NCI-H2107 treated with DMSO at 0.1 percent for 48 hours (cell line): Measurements from ENCODE around the gene MAP2K2.

ENCODE experiments used
- DNase-seq: peaks from one replicate; lab custom pipeline; 2025; ENCODE audit not compliant: unreplicated experiment; lab: John Stamatoyannopoulos, UW

Gene MAP2K2

DNA sequence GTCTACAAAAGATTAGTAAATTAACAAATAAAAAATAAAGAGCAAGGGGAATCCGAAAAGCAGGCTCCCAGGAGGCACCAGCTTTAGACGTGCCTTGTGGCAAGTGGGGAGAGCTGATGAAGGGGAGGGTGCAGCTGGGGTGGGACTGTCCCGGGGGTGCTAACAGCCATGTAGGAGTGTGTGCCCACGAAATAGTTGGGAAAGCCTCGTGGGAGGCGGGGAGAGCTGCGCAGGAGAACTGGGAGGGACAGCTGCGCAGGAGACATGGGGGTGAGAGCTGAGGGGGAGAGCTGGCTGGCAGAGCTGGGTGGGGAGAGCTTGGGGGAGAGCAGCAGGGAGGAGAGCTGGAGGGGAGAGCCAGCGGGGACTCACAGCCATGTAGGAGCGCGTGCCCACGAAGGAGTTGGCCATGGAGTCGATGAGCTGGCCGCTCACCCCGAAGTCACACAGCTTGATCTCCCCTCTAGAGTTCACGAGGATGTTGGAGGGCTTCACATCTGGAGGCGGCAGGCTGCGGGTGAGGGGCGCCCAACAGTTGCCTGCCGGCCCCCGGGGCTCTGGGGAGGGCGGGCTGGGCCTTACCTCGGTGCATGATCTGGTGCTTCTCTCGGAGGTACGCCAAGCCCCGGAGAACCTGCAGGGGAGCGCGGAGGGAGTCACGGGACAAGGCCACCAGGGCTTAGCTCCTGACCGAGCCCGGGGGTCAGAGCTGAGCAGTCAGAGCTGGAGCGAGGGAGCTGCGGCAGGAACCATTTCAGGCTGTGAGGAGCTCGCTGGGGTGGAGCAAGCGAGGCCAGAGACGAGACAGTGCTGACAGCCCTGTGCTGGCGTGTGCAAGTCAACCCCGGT lies 23.1 kb downstream of the MAP2K2 start:
- DNase-seq: no peak

DNA sequence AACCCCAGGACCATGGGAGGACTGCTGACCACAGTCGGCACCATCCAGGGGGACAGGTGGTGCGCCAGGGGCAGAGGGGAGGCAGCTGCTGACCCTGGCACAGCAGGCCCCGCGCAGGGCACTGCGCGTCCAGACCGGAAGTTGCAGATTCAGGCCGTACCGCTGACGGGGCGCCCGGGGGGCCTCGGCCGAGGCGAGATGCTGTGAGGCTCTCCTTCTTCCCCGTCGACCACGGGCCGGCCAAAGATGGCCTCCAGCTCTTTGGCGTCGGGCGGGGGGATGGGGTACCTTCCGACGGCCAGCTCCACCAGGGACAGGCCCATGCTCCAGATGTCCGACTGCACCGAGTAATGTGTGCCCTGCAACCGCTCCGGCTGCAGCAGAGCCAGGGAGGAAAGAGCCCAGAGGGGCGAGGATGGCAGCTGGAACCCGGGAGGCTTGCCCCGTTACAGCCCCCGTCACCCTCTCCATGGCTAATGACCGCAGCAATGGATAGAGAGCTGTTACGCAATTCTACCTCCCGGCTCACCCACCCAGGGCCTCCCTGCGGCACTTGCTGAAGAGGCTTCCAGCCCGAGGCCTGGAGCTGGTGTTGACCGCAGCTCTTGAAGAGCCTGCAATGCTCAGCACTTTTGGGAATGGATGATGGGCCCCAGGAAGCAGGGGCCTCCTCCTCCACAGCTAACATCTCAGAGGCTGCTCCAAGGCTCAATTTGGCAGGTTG lies 24.7 kb downstream of the MAP2K2 start:
- no peak for DNase-seq

DNA sequence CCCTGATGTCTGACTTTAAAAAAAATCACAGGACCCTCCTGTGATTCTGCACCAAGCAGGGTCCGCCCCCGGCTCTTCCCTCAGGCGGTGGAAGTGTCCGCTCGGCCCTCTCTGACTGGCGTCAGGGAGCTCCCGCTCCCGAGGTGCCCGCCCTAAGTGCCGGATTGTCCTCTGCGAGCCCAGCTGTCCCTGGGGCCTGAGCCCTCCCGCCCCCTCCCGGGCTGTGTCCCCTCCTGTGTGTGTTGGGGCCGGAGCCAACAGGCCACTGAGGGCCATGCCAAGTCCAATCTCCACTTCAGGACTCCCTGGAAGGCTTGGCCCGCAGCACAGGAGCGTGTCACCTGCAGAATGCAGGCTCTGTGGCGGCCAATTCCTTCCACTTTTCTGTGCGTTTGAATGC lies 25.4 kb downstream of the MAP2K2 start:
- DNase-seq: no peak

DNA sequence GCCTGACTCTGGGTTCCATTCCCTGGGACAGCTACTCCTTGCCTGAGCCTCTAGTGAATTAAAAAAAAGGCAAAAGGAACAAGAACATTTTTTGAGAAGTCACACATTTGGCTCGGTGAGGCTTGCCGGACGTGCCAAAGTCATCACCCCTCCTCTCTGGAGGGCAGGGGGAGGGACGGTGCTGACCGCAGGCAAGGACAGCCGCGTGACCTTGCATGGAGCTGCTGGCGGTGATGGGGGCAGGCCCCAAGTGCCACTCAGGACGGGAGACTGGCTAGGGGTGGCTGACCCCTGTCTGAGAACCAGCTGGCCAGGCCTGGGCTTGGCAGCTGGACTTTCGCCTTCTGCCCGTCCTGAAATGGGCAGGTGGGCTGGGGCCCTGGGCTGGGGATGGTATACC lies 26.4 kb downstream of the MAP2K2 start:
- no peak for DNase-seq

DNA sequence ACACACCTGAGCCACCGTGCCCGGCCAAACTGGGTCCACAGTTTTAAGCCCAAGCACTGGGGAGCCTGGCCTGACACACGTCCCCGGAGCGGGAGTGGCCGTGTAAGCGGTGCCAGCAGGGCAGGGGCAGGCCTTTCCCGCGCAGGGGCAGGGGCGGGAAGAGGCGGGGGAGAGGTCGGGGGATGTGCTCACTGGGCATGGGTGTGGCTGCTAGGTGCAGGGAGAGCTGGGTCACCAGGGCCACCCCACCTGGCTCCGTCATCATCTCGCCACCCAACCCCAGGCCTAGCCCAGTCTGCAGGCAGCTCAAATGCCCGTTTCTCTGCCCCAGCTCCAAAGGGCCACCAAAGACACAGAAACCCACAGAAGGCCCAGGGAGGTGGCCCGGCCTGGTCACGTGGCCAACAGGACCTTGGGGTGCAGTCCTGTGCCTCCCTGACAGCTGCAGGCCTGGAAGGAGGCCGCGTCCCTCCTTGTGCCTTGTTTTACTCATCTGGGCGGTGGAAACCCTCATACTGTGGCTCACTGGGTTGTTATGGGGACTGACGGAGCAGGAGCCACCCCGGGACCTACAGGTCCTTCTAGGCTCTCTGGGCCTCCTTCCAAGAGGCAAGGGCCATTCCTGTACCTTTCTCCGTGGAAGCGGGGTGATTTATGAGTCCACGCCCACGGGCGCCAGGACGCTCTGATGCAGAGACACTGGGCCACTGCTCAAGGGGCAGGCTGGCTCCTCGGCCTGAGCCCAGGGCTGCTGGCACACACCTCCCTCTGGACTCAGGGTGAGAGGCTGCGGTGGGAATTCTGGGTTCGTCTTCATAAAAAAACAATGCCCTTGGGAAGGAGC lies 27.7 kb downstream of the MAP2K2 start:
- no peak for DNase-seq

DNA sequence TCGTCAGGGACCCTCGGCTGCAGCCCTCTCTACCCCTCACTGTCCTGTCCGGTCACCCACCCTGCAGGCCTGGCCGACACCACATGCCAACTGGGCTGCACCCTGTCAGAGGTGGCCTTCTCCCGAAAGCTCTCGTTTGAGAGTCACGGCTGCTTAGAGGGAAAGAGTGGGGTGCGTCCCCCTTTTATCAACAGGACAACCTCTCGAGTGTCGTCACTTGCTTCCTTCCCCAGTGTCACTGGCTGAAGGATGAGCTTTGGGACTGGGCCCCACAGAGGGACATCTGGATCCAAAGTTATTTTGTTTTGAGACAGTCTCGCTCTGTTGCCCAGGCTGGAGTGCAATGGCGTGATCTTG lies 28.5 kb downstream of the MAP2K2 start:
- DNase-seq: no peak

DNA sequence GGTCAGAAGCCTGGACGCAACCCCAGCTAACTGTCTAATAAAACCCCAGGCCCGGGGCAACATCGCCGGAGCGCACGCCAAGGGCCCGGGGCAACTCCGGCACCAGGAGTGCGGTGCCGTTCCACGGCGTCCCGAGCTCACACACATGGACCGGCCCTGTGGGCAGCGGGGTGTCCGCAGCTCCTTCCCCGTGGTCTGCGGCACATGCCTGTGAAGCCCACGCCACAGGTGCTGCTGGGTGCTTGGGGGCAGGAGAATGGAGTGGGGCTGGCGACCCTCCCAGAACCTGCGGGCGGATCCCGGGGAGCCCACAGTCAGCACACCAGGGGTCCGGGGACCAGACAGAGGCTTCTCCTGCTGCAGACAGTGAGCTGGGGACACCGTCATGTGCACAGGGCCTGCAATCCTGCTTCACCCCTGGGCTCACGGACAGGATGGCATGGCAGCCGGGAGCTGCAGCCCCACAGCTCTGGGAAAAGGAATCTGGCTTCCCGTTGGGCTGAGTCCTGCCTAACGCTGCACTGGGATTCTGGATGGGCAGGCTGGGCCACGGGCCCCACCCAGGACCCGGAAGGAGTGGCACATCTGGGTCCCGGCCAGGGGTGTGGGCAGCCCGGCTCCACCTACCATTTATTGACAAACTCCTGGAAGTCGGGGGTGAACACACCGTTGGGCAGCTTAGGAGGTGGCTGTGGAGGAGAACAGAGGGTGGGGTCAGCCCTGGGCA lies 29.0 kb downstream of the MAP2K2 start:
- no peak for DNase-seq

DNA sequence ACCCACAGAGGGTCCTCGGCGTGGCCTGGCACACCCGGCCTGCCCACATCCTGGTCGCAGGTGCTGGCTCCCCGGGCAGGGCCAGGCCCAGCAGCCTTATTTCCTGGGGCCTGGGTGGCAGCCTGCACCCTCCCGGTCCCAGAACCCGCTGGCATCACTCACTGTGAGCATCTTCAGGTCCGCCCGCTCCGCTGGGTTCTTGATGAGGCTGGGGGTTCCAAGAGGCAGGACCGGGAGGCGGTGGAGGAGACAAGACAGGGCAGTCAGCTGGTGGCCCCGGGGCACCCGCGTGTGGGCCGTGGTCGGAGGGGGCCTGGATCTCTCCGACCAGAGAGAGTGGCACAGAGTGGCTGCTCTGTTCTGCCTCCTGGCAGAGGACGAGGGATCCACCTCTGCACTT lies 29.6 kb downstream of the MAP2K2 start:
- no peak for DNase-seq

DNA sequence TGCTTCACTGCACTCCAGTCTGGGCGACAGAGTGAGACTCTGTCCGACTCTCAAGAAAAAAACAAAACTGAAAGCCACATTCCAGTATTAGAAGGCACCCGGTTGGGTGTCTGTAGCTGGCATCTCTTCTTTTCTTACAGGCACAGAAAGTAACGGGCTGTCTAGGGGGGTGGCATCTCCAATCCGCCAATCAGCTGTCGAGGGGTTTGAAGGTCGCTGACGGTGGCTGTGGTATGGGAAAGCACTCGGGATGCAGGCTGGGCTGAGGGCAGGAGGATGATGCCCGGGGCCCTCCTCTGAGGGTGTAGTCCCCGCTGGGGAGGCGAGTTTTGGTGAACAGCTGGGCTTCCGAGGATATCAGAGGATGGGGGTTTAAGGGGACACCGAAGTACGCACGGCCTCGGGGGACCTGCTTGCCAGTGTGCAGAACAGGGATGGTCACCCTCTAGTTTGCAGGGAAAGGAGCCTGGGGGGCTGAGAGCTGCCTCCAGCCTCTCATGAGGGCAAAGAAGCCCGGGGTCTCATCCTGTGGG lies 30.2 kb downstream of the MAP2K2 start:
- no peak for DNase-seq

DNA sequence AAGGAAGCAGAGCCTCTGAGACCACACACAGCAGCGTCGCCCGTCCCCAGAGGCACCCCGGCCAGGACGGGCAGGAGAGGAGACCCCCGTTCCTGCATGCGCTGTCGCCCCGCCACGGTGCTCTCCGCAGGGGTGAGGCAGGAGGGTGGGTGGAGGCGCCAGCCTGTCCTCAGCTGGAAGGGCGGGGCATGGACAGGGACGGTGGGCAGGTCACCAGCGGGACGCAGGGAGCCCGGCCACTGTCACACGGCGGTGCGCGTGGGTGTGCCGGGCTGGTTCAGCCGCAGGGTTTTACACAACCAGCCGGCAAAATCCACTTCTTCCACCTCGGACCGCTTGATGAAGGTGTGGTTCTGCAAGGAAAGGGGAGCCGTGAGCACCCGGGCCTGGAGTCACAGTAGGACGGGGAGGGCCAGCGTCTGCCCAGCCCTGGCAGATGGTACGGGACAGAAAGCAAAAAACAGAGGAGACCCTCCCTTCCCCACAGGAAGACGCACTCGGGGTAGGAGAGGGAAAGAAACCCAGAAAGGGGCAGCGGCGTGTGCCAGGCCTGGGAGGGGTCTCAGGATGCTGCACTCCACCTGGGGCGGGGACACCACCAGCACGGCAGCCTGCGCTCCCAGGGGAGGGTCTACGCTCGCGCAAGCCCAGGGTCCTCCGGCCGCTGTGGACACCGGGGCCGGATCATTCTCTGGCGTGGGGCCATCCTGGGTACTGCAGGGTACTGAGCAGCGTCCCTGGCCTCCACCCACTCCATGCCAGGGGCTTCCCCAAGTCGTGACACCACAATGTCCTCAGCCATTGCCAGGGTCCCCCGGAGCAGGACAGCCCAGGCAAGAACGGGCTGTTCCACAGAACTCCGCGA lies 33.3 kb downstream of the MAP2K2 start:
- no peak for DNase-seq

DNA sequence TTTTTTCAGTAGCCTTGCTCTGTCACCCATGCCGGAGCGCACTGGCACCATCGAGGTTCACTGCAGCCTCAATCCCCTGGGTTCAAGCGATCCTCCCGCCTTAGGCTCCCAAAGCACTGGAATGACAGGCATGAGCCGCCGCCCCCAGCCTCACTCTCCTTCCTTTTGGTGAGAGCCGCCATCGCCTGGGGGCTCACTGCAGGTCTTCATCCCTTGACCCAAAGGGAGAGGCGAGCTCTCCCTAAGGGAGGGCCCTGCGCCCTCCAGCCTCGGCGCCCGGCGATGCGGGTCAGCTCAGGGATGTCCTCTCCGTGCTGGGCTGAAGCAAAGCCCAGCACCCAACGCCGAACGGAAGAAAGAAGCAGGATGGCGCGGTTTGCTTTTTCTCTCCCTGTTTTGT lies 34.0 kb downstream of the MAP2K2 start:
- DNase-seq: no peak

DNA sequence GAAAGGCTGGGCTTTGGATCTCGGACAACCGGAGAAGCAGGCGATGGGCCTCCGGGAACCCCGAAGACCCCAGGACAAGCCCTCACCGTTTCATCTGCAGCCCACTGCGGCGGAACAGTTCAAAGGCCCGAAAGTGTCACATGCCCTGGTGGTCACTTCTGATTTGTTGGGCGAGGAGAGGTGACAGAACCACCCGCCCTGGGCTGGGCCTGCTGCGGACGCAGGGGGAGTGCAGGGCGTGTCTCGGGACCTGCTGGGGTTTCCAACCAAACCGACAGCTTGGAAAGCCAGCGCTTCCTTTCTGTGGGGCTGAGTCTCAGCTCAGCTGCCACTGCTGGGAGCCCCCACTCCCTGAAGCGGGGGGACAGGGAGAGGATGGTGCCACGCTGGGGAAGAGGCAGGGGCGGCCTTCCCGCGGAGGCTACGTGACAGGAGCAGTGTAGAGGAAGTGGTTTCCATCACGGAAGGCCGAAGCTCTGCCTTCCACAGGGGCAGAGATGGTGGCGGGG lies 34.5 kb downstream of the MAP2K2 start:
- no peak for DNase-seq

DNA sequence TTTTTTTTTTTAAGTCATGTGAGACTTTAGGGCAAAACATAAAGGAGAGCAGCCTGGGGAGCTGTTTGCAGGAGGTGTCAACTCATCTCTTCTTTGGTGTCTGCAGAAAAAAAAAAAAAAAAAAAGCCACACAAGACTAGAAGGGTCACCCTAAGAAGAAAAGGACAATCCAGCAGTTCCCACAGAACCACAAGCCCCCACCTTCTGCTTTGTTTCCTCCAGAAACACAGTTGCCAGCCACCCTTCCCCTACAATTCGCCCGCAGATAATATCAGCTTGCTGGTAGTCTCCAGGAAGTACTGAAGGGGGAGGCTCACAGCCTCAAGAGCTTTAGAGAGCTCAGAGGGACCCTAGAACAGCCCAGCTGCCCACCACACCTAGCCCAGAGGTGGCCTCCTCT lies 34.9 kb downstream of the MAP2K2 start:
- DNase-seq: no peak

DNA sequence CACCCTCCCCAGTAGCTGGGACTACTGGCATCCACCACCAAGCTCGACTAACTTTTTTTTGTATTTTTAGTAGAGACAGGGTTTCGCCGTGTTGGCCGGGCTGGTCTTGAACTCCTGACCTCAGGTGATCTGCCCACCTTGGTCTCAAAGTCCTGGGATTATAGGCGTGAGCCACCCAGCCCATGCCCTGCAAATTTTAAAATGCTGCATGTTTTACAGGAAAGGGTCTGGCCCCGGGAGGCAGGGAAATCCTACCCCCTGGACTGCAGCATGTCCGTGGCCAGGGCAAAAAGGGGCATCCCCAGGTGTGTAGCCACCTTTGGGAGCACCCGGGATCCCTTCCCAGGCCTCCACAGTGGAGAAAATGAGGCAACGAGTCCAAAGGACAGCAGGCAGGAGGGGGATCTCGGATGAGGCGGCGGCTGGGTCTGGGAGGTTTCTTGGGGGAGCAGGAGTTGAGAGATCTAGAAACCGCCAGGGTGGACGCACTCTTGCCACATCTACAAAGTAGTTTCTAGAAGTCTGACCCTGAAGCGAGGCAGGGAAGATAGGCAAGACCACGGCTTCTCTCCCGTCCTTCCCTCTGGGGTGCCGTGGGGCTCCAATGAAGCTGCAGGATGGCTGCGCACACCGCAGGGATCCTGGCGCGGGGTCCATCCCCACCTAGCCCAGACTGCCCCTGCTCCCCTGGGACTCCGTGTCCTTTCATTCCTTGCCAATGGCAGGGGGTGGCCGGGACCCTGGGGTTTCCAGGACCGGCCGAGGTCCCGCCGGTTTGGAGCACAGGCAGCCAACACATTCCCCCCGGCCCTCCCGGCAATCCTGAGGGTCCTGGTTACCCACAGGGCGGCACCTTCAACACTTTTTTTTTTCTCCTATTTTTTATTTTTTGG lies 35.9 kb downstream of the MAP2K2 start:
- no peak for DNase-seq

DNA sequence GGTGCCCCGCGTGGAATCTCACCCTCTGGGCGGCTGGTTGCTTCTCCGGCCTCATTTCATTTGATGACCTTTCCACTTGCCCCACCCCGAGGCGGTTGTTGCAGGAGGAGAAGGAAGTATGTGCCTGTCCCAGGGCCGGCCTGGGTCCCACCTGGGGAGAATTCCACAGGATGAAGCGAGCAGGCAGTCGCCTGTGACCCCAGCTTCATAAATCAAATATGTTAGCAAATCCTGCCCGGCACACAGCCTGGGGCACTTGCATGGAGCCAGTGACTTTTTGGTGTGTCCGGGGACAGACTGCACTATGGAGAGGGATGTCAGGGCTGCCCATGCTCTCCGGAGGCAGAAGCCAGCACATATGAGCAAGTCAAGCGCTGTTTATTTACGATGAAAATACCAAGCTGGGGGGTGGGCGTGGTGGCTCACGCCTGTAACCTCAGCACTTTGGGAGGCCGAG lies 37.5 kb downstream of the MAP2K2 start:
- no peak for DNase-seq

DNA sequence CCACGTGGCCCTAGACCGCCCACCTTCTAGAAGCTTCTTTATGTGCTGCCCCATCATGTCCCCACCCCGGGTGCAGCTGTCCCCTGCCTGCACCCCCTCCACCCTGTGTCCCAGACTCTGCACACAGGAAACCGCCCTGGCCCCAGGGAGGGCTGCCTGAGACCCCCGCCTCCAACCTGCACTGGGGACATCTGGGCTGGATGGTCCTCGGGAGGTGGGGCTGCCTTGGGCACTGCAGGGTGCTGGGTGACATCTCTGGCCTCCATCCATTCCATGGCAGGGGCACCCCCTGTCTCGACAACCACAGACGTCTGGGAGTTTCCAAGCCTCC lies 39.4 kb downstream of the MAP2K2 start:
- DNase-seq: no peak

DNA sequence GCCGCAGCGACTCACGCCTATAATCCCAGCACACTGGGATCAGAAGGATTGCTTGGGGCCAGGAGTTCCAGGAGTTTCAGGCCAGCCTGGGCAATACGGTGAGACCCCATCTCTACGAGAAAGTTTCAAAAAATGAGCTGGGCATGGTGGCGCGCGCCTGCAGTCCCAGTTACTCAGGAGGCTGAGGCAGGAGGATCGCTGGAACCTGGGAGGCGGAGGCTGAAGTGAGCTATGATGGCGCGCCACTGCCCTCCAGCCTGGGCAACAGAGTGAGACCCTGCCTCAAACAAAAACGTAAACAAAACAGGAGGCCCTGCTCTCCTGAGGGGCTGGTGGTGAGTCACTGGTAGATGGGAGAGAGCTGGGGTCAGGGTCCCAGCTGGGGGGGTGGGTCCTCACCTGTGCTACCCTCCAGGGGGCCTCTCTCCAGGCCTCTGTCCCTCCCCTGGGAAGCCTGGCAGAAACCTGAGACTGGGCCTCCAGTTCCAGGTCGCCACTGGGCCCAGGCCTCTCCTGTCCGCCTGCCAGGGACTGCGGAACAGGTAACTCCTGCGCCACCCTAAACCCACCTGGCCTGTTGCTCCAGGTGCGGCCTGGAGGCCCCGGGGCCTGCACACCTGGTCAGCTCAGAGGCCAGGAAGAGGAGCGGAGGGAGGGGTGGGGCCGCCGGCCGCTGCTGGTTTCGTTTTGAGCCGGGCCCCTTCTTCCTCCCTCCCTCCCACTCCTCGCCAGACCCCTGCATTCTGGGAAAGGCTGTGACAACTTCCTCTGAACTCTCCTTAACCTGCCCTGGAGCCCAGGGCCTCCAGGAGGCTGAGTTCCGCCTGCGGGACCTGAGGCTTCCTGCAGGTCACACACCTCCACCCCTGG lies 40.0 kb downstream of the MAP2K2 start:
- DNase-seq: no peak

DNA sequence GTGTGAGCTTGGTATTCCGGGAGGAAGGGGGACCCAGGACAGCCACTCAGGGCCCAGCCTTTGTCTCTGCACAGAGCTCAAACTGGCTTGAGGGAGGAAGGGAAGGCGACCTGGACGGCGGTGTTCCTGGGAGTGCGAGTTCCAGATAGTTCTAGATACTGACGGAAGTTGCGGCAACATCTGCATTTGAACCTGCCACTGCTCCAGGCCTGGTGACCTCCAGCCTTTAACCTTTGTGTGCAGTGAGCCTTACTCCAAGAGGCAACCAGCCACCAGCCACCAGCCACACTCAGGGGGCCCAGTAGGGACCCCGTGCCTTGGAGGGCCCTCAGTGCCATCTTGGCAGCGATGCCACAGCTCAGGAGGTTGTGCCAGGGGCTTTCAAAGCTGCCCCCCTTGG lies 41.8 kb downstream of the MAP2K2 start:
- DNase-seq: no peak
